VCaP (cell line): ENCODE data around the gene ANKRD34A.
A peak's percentile ranks its signal among the peaks of the same experiment; 100 is the strongest.

Experiments used
- H3K27ac ChIP-seq: fragments of 450-650 bp; 2 replicates; pipeline ENCODE4 v1.5.1; 2017
- TF ChIP-seq, protein P1 (sequence below): fragments of 450-650 bp; conservative IDR thresholded peaks from 2 replicates; pipeline ENCODE4 v1.5.1; 2017; ENCODE audit warnings: mild to moderate bottlenecking, moderate library complexity

The ANKRD34A gene

DNA sequence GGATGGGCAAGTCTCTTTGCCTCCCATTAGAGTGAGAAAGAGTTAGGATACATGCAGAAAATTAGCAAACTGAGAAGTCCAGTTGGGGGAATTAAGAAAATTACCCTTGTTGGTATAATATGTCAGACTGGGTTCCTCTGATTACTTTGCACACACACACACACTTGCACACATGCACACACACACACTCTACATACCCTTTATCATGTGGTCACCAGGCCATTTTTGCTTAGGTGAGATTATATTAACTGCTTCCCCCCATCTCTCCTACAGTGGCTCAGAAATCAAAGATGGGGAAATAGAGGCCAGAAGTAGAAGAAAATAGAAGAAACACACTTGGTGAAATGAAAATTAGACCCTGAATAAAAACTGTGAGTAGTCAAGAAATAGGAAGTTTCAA lies 5.6 kb downstream of the ANKRD34A start:
- TF ChIP-seq, protein P1, sequence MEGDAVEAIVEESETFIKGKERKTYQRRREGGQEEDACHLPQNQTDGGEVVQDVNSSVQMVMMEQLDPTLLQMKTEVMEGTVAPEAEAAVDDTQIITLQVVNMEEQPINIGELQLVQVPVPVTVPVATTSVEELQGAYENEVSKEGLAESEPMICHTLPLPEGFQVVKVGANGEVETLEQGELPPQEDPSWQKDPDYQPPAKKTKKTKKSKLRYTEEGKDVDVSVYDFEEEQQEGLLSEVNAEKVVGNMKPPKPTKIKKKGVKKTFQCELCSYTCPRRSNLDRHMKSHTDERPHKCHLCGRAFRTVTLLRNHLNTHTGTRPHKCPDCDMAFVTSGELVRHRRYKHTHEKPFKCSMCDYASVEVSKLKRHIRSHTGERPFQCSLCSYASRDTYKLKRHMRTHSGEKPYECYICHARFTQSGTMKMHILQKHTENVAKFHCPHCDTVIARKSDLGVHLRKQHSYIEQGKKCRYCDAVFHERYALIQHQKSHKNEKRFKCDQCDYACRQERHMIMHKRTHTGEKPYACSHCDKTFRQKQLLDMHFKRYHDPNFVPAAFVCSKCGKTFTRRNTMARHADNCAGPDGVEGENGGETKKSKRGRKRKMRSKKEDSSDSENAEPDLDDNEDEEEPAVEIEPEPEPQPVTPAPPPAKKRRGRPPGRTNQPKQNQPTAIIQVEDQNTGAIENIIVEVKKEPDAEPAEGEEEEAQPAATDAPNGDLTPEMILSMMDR: no peak
- no peak overlapping the region; the same call in 1 of the 2 replicates for H3K27ac ChIP-seq

DNA sequence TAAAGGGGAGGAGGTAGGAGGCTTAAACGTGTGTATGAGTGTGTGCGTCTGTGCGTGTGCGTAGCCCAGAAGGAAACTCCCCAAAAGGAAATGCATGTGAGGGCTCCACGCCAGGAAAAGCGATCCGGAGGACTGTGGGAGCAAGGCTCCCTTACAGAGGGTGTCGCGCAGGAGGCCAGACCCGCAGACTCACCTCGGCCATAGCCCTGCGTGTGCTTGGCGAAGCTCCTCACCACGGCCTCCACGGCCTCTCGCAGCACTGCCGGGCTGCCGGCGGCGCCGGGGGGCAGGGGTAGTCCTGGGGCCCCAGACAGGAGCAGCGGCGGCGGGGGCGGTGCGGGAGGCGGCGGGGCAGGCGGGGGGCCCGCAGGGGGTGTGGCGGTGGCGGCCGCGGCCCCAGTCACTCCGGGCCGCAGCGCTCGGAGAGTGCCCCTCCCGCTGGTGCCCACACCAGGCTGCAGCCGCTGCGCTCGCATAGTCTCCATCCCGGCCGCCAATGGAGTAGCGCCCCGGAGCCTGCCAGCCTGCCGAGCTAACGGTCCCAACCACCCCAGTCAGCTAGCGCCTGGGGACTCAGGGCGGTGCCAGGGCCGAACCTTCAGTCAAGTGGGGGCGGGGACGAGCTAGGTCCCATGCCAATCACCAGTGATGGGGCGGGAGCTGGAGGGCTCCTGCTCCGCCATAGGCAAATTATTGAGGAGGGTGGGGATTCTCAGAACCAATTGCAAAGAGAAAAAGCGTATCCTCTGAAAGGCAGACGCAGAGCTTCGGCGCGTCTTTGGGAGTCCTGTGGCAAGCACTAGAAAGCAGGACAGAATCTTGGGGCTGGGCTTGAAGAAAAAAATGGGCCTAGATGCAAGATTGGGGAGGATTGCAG lies 6.7 kb downstream of the ANKRD34A start, which contains the start of gene LIX1L:
Gene LIX1L (minus strand): TSS at position 575 of the 877 bp plus-strand sequence. CDS start 90 bp downstream, at position 485.
- peak within 1 kb of the TSS; percentile 80 for H3K27ac ChIP-seq
- TF ChIP-seq, protein P1: no peak

DNA sequence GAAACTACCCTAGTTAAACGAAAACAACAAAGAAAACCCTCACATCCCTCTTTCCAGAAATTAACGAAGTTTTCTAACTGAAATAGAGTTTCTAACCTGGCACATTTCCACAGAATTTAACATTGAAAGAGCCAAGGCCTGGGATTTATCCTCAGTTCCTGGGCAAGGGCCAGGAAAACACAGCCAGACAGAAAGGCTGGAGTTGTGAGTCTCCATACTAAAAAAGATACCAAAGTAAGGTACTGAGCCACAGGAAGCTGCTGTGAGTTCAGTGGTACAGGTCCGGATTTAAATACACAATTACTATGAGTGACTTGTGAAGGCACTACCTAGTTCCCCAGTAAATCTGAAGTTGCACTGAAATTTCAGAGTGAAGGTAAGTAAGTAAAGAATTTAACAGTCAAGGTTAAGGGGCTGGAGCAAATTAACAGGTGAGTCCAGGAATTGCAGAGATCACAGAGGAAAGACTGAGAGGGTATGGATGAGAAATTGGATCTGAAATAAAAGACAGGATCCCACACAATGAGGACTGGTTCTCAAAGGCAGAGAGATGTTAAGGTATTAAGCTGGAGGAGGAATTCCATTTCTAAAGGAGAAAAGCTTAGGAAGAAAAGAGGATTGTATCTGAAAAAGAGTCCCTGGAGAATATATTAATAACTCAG lies 7.5 kb downstream of the ANKRD34A start:
- TF ChIP-seq, protein P1: no peak
- H3K27ac ChIP-seq: peak overlapping the region; percentile 80

DNA sequence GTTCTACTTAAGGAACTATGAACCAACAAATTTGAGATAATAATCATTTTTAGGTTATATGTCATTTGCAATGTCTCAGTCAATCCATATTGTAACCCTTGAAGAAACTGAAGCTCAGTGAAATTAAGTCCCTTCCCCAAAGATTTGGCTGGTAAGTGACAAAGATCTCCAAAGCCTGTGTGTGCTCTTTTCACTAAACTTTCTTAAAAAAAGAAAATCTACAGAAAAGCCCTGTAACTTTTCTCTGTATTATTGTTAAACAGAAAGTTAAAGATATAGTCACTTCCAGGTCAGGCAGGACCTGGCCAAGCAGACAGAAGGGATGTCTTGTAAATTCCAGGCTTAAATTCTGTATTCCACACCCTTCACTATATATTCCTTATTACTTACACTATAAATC lies 8.0 kb downstream of the ANKRD34A start:
- peak overlapping the region; percentile 80 for H3K27ac ChIP-seq
- TF ChIP-seq, protein P1: no peak

DNA sequence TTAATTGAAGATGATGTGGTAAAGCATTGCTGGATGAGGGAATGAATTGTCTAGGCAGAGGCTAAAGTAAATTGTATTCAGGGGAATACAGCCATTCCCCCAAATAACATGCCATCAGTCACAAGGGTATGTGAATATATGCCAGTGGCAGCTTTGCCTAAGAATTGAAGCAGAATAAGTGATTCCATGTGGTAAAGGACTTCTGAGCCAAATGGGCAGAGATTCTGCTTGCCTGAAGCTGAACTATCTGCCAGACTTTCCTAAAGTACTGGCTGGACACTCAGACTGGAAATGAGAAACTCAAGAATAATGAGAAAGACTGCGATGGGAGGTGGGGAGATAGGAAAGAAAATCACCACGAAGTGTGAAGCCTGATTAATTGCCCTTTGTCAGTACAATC lies 8.9 kb downstream of the ANKRD34A start:
- TF ChIP-seq, protein P1: no peak
- peak overlapping the region; percentile 50; the same call in 1 of the 2 replicates for H3K27ac ChIP-seq

DNA sequence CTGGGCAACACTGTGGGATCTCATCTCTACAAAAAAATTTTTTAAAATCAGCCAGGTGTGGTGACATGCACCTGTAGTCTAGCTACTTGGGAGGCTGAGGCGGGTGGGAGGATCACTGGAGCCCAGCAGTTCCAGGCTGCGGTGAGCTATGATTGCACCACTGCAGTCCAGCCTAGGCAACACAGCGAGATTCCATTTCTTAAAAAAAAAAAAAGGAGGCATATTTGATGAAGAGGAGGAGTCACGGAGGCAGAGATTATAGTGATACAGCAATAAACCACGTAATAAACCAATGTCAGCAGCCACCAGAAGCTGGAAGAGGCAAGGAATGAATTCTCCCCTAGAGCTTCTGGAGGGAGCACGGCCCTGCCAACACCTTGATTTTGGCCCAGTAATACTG lies 10.5 kb downstream of the ANKRD34A start:
- TF ChIP-seq, protein P1: no peak
- H3K27ac ChIP-seq: peak overlapping the region; percentile 50

DNA sequence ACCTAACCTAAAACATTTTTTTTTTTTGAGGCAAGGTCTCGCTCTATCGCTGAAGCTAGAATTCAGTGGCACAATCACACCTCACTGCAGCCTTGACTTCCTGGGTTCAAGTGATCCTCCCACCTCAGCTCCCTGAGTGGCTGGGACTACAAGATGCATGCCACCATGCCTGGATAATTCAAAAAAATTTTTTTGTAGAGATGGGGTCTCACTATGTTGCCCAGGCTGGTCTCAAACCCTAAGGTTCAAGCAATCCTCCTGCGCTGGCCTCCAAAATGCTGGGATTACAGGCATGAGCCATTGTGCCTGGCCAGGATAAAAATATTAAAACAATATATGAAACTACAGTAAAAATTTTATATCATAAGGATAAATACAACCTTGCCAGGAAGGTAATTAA lies 11.5 kb downstream of the ANKRD34A start:
- TF ChIP-seq, protein P1: no peak
- no peak overlapping the region for H3K27ac ChIP-seq
